IPS-15b (cell line): ENCODE results near the gene LCN12.

ENCODE experiments used
- H3K27me3 ChIP-seq: one replicate; pipeline ENCODE4 v1.6.1; 2013; ENCODE audit warnings: low read length; ENCODE audit not compliant: control insufficient read depth, insufficient read depth
- H3K36me3 ChIP-seq: one replicate; pipeline ENCODE4 v1.6.1; 2013; ENCODE audit warnings: low read length; ENCODE audit not compliant: control insufficient read depth, insufficient read depth
- H3K4me1 ChIP-seq: one replicate; pipeline ENCODE4 v1.6.1; 2013; ENCODE audit warnings: mild to moderate bottlenecking, low read length; ENCODE audit not compliant: control insufficient read depth, insufficient read depth
- H3K4me3 ChIP-seq: one replicate; pipeline ENCODE4 v1.5.1; 2013; ENCODE audit warnings: low read depth, low read length
- H3K9ac ChIP-seq: one replicate; pipeline ENCODE4 v1.6.1; 2013; ENCODE audit warnings: low read depth, mild to moderate bottlenecking, low read length
- H3K9me3 ChIP-seq: one replicate; pipeline ENCODE4 v1.6.1; 2013; ENCODE audit warnings: mild to moderate bottlenecking, low read length; ENCODE audit not compliant: control insufficient read depth, insufficient read depth

Gene LCN12

DNA sequence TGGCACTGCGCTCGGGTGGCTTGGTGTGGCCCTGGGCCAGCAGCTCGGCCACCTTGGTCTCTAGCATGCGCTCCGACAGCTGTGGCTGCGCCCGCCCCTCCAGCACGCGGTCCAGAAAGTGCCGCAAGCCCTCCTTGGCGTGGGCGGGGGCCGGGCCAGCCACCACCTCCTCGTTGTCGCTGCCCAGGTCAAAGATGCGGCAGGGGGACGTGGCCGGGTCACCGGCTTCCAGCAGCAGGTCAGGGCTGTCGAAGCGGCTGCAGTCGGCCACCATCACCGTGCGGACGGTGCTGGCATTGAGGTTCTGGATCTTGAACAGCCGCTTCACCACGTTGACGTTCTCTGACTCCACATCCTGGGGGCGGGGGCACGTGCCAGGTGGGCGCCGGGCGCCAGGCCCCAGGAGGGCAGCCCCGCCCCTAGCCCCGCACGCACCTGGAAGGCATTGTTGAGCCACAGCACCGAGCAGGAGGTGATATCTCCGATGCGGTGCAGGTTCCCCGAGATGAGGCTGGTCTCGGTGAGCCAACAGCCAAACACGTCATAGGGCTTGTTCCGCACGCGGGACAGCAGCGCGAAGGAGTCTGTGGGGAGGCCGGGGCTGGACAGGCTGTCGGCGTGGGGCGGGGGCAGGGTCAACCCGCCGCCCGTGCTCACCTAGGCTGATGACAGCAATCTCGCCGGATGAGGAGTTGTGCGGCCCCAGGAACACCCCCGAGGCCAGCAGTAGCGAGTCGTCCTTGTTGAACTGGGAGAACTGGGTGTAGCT lies 9.8 kb upstream of the LCN12 start:
- Histone ChIP-seq H3K9ac (no peak overlapping the region), H3K9me3 (no peaks in the 10 kb centered on the region), H3K4me3 (no peak overlapping the region), H3K27me3 (no peaks in the 10 kb centered on the region), H3K4me1 (no peaks in the 10 kb centered on the region), H3K36me3 (peaks cover 36% of the 10 kb centered on the region)

DNA sequence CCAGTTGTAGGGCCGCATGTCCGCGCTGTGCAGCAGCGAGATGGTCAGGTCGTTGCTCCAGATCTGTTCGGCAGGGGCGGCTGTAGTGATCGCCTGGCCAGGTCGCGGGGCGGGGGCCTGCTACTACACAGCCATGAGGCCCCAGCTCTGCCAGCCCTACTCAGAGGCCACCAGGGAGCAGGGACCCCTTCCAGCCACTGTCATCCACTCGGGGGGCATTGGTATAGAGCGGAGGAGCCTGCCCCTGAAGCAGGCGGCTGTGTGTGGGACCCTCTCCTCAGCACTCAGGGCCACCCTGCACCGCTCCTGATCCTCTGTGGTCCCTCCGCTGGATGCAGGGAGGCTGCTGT lies 9.2 kb upstream of the LCN12 start:
- peak overlapping the region; percentile 70 for H3K4me3 ChIP-seq
- no peak overlapping the region for H3K9ac ChIP-seq
- H3K9me3 ChIP-seq = no peaks in the 10 kb centered on the region
- H3K27me3 ChIP-seq = no peaks in the 10 kb centered on the region
- no peaks in the 10 kb centered on the region for H3K4me1 ChIP-seq
- peaks cover 36% of the 10 kb centered on the region for H3K36me3 ChIP-seq

DNA sequence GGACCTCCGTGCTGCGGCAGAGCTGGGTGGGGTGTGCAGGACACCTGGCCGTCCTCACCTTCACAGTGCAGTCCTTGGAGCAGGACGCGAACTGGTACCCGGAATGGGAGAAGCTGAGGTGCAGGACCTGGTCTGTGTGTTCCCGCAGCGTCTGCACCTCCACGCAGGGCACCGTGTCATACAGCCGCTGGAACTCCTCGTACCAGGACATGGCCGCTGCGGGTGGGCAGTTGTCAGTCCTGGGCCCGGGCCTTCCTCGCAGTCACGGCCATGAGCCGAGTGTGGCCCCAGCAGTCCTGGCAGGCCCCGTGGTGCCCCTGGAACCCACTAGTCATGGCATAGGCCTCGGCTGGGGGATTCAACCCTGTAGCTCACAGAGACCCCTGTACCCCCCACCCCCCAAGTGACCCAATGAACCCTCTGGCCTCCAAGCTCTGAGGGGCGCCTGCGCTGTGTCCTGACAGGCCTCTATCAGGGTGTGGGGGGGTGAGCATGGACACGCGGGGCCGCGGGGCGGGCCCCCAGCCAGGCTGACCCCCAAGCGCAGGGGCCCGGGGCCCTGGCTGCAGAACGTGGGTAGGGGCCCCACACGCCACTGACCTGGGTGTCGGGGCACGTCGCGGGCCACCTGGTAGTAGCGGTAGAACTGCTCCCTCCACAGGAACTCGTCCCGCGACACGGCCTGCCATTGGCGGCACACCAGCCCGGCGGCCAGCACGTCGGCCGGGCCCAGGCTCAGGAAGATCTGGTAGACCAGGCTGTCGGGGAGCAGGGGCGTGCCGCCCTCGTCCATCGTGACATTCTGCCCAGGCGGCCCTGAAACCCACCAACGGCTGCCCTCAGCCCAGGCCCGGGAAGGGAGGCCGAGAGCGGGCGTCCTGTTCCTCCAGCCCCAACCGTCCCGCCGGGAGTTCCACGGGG lies 8.5 kb upstream of the LCN12 start:
- Histone ChIP-seq H3K9ac (peak overlapping the region; percentile 81), H3K9me3 (no peaks in the 10 kb centered on the region), H3K27me3 (no peaks in the 10 kb centered on the region), H3K36me3 (peaks cover 36% of the 10 kb centered on the region), H3K4me3 (peak overlapping the region; percentile 70), H3K4me1 (no peaks in the 10 kb centered on the region)

DNA sequence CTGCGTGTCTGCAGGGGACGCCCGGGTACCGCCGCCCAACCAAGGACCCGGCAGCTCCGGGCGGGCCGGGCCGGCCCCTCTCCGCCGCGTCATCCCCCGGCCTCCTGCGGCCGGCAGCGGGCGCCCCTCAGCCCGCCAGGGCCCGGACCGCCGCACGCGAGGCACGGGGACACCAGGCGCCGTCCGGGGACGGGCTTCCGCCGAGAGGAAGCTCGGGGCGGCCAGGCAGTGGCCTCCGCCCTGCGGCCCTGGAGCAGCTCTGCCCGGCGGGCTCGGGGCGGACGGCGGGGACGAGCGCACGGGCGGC lies 7.9 kb upstream of the LCN12 start:
- peaks cover 36% of the 10 kb centered on the region for H3K36me3 ChIP-seq
- no peaks in the 10 kb centered on the region for H3K27me3 ChIP-seq
- H3K9me3 ChIP-seq = no peaks in the 10 kb centered on the region
- peak overlapping the region; percentile 70 for H3K4me3 ChIP-seq
- H3K9ac ChIP-seq = peak overlapping the region; percentile 81
- H3K4me1 ChIP-seq = no peaks in the 10 kb centered on the region

DNA sequence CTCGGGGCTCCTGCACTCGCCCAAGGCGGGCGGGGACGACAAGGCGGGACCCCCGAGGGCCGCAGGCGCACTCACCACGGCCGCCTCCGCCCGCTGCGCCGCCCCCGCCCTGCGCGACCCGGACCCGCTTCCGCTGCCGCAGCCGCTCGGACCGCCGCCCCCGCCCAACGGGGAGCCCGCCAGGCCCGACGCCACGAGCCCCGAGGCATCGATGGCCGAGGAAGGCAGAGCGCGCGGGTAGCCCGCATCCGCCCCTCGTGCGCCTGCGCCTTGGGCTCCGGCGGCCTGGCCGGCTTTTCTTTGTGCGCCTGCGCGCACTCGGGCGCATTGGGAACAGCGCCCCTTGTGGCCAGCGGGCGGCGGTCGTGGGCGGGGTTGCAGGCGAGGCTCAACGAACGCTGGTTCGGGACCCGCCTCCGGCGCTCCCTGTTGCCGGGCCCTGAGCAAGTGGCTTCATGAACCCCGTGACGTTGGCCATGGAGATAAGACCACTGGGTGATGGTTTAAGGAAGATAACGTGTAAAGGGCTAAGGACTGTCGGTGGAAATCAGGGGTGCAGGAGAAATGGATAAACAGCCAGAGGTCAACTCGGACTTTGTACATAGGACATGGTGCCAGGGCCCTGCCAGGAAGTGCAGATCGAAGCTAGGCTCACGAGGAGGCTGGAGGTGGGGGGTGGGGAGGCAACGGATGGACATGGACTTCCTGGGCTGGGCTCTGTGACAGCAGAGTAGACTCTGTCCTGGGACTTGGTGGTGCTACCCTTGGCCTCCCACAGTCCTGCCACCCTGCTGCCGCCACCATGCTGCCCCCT lies 7.3 kb upstream of the LCN12 start, which contains the start of the genes C8G and FBXW5:
Gene C8G (plus strand): TSS at position 725 of the 814 bp plus-strand sequence. CDS start 78 bp downstream, at position 803.
Gene FBXW5 (minus strand): TSS at position 220 of the 814 bp plus-strand sequence. CDS start 655 bp downstream, outside the sequence.
- Histone ChIP-seq H3K4me3 (peak within 1 kb of the TSS; percentile 70), H3K36me3 (peaks cover 35% of the 10 kb centered on the region), H3K27me3 (no peaks in the 10 kb centered on the region), H3K9ac (peak within 1 kb of the TSS; percentile 81), H3K9me3 (no peaks in the 10 kb centered on the region), H3K4me1 (no peaks in the 10 kb centered on the region)

DNA sequence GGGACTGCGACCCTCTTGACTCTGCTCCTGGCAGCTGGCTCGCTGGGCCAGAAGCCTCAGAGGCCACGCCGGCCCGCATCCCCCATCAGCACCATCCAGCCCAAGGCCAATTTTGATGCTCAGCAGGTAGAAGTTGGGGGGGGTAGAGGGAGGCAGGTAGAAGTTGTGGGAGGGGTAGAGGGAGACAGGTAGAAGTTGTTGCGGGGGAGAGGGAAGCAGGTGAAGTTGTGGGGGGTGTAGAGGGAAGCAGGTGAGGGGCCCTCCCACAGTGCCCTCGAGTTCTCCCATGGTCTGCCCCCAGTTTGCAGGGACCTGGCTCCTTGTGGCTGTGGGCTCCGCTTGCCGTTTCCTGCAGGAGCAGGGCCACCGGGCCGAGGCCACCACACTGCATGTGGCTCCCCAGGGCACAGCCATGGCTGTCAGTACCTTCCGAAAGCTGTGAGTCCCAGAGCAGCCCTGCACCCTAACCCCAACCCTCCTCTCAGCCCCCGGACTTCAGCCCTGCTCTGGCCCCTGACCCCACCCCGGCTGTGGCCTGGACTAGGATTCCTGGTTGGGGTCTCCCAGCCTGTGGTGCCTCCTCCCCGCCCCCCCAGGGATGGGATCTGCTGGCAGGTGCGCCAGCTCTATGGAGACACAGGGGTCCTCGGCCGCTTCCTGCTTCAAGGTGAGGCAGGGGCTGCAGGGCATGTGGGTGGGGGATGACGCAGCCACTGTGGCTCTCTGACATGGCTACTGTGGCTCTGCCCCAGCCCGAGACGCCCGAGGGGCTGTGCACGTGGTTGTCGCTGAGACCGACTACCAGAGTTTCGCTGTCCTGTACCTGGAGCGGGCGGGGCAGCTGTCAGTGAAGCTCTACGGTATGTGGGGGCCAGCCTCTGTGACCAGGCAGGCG lies 6.5 kb upstream of the LCN12 start:
- Histone ChIP-seq H3K27me3 (no peaks in the 10 kb centered on the region), H3K4me3 (no peak overlapping the region), H3K36me3 (peaks cover 27% of the 10 kb centered on the region), H3K9me3 (no peaks in the 10 kb centered on the region), H3K9ac (no peak overlapping the region), H3K4me1 (no peaks in the 10 kb centered on the region)

GRCh38 chr9:136946228-136947027 lies 5.6 kb upstream of the LCN12 start:
- Histone ChIP-seq H3K36me3 (peaks cover 18% of the 10 kb centered on the region), H3K9ac (no peak overlapping the region), H3K9me3 (no peaks in the 10 kb centered on the region), H3K4me3 (no peak overlapping the region), H3K4me1 (no peaks in the 10 kb centered on the region), H3K27me3 (no peaks in the 10 kb centered on the region)

DNA sequence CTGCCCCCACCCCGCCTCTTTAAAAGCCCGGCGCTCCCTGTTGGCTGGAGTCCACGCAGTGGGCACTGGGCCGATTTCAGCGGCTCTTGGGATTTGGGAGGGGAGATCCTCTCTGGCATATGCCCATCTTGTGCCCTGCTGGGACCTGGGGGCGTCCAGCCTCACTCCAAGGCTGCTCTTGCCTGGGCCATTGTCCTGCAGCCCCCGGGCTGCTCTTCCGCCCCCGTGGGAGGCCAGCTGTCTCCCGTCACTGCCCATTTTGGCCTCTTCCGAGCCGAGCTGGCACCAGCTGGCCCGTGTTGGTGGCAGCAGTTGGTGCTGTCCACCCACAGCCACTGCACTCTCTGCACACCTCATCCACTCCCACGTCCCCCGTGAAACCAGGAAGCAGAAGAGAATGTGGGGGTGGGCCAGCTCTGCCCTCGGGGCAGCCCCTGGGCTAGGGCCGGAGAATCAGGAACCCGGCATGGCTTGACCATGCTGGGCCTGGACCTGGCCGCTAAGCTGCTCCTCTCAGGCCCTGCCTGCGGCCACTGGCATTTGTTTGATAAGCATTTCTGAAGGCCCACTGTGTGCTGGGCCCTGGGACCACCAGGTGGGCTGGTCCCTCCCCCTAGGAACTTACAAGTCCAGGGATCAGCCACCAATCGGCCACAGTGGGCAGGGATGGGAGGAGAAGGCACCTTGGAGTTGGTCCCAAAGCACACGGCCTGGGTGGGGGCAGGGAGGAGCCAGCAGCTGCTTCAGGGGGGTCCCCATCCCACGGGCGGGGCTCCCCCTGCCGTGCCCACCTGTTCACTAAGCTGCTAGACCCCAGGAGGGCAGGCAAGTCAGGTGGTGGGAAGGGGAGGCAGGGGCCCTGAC lies 4.8 kb upstream of the LCN12 start:
- peaks cover 11% of the 10 kb centered on the region for H3K36me3 ChIP-seq
- H3K4me1 ChIP-seq = no peaks in the 10 kb centered on the region
- H3K9me3 ChIP-seq = no peaks in the 10 kb centered on the region
- H3K27me3 ChIP-seq = no peaks in the 10 kb centered on the region
- H3K4me3 ChIP-seq = no peak overlapping the region
- H3K9ac ChIP-seq = peak overlapping the region; percentile 60

DNA sequence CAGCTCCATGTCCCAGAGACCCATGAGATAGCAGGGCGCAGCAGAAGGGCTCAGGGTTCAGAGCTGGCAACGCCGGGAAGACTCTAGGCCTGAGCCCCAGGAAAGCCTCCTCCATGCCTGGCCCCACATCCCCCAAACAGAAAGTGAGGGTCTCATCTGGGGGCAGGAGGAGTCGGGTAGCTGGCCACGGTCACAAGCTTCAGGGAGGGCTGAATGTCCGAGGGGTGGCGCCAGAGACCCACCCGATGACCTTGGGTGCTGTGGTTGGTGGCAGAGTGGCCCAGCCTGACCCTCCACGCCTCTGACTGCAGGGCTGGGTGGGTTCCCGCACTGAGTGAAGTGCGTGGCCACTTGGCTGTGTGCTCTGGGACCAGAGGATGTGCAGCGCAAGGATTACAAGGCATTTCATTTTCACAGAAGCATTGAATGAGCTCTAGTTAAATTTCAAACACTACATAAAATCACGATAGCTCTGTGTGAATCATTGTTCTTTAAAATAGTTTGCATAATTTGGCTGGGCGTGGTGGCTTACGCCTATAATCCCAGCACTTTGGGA lies 4.0 kb upstream of the LCN12 start:
- H3K4me3 ChIP-seq = no peak overlapping the region
- H3K9me3 ChIP-seq = no peaks in the 10 kb centered on the region
- no peaks in the 10 kb centered on the region for H3K27me3 ChIP-seq
- peaks cover 3% of the 10 kb centered on the region for H3K36me3 ChIP-seq
- H3K4me1 ChIP-seq = no peaks in the 10 kb centered on the region
- H3K9ac ChIP-seq = peak overlapping the region; percentile 60
